LHCN-M2 (cell line): Measurements from ENCODE around the gene SPC25. TPM values are rescaled to one million over a fixed set of nuclear protein-coding genes. Genes with fewer than 3 reads are reported as not detected.
"Not testable (repeated sequence)": the region's sequence is repeated elsewhere in the genome, so short reads cannot be mapped to it uniquely, and the experiment has no call there.

Experiments used
- DNase-seq: peaks from one replicate; pipeline ENCODE4 v3.0.0-alpha.2; 2012; ENCODE audit warnings: low read depth
- polyA plus RNA-seq: library from polyadenylated mRNA; unstranded; fragments of >200 nt; gene quantifications from one replicate; pipeline ENCODE4 v1.2.1, GENCODE V29; 2012; ENCODE audit warnings: missing spikeins
- total RNA-seq: library from RNA; depleted of rRNA; stranded (reverse); fragments of >200 nt; gene quantifications from 2 replicates; pipeline ENCODE4 v1.2.3, GENCODE V29; 2014; rRNA removed

SPC25 gene, protein sequence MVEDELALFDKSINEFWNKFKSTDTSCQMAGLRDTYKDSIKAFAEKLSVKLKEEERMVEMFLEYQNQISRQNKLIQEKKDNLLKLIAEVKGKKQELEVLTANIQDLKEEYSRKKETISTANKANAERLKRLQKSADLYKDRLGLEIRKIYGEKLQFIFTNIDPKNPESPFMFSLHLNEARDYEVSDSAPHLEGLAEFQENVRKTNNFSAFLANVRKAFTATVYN
- 34.6 and 35.1 TPM in 2 replicates for total RNA-seq
- polyA plus RNA-seq = 16.5 TPM

GRCh38 chr2:168890006-168890782 lies at the start of gene SPC25:
Gene SPC25, minus strand, starts transcription at chr2:168890430. Its CDS starts 911 bp downstream, at chr2:168889519.
- DNase-seq = peak; percentile 92

GRCh38 chr2:168939918-168940317 lies 49.7 kb upstream of the SPC25 start:
- DNase-seq = no peak

- no peak for DNase-seq
Observed at GRCh38 chr2:168939061-168939460, 48.8 kb upstream of the SPC25 start.

GRCh38 chr2:168935810-168936581 lies 45.8 kb upstream of the SPC25 start:
- peak; percentile 81 for DNase-seq

GRCh38 chr2:168934826-168935225 lies 44.6 kb upstream of the SPC25 start:
- no peak for DNase-seq

DNA sequence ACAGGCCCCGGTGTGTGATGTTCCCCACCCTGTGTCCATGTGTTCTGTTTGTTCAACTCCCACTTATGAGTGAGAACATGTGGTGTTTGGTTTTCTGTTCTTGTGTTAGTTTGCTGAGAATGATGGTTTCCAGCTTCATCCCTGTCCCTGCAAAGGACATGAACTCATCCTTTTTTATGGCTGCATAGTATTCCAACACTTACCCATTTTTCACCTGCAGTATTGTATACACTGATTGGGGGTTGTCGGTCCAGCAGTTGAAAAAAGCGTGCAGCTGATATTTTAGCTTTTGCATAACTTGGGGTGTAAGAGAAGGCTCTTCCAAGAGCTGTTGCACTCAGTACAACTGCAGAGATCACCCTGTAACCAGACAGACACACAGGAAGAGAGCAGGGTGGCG lies 41.9 kb upstream of the SPC25 start:
- not testable (repeated sequence) for DNase-seq

DNA sequence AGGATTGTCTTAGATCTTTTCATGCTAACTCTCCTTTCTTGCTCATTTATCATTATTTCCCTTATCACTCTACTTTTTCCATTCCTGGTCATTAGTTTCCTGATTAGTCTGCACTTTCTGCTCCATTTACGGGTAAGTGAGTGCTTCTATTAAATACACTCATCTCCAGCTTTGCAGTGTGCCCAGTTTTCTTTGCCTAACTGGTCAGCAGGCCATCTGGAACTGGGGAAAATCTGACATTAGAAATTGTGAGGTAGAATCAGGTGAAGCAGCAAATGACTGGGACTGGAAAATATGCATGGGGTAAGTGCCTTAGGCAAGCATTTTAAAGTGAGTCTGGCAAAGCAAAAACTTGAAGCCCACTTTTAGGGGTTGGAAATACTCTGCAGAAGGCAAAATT lies 40.0 kb upstream of the SPC25 start:
- no peak for DNase-seq

- no peak for DNase-seq
Observed at GRCh38 chr2:168929031-168929430, 38.8 kb upstream of the SPC25 start.

GRCh38 chr2:168928113-168928831 lies 38.0 kb upstream of the SPC25 start:
- DNase-seq = no peak

DNA sequence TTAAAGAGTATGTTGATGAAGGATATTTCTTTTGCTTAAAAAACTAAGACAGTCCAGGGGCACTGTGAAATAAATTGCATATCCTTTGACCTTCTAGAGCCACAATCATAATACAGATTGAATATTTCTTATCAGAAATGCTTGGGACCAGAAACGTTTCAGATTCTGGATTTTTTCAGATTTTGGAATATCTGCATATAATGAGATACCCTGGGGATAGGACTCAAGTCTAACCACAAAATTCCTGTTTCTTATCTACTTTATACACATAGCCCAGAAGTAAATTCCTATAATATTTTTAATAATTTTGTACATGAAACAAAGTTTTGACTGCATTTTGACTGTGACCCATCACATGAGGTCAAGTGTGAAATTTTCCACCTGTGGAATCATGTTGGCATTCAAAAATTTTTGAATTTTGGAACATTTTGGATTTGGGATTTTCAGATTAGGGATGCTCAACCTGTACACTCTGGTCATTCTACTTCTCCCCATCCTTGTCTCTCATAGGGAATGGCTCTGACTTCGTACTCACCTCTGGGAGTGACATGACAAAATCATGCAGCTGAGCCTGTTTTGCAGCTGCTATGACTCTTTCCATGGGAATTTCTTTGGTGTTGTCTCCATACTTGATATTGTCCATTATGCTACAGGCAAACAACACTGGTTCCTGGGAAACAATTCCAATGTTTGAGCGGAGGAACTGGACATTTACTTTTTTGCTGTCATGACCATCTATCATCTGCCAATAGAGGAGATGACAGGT lies 36.6 kb upstream of the SPC25 start:
- DNase-seq = peak; percentile 25

GRCh38 chr2:168920504-168921157 lies 30.4 kb upstream of the SPC25 start:
- peak; percentile 35 for DNase-seq

- no peak for DNase-seq
Observed at GRCh38 chr2:168916331-168916675, 26.1 kb upstream of the SPC25 start.

DNA sequence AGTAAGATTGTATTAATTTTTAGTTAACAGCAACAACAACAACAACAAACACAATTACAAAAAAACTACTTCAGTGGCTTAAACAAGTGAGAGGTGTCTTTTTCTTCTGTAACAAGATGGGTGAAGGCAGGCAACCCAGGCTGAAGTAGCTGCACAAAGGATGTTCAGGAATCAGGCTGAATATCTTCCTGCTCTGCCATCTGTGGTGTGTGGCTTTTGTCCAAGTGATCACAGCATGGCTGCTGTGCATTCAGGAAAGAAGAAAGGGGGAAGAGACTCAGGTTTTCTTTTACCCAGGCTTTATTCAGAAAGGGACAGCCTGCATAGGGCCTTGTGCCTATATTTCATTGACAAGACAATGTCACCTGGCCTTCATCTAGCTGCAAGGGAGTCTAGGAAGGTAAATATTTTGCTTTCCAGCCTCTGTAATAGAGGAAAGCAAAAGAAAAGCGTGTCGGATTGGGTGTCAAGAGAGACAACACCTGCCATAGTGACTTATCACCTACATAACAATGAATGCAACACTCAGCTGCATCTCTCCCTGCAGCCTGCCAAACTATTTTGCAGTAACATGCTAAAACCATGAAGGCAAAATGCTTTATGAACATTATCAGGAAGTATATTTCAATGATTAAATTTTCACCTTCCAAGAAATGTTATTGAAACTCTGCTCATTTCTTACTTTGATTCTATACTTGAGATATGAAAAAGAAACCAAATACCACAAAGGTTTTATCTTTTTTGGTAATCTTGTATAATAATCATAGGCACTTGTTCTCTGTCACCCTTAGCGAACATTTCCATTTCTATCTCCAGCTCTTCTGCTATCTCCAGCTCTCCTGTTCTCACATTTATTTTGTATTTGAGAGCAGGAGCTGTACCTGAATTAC lies 25.5 kb upstream of the SPC25 start:
- DNase-seq = no peak

DNA sequence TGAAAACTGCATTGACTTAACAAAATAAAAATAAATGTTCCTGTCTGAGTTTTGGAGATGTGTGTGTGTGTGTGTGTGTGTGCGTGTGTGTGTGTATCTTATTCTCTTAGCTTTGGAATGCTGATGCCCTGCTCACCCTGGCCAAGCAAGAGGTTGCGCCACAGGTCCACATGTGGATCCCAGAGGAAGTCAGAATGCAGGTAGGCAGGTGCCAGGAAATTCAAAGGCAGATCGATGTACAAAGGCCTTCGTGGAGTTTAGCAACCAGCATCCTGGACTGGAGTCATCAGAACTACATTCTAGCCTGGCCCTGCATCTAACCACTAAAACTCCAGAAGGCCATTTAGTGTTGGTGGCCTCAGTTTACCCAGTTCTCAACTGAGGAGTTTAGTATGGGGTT lies 23.3 kb upstream of the SPC25 start:
- no peak for DNase-seq

GRCh38 chr2:168912901-168913369 lies 22.7 kb upstream of the SPC25 start:
- peak; percentile 87 for DNase-seq

GRCh38 chr2:168912466-168912865 lies 22.2 kb upstream of the SPC25 start:
- no peak for DNase-seq

- no peak for DNase-seq
Observed at GRCh38 chr2:168910330-168910729, 20.1 kb upstream of the SPC25 start.

DNA sequence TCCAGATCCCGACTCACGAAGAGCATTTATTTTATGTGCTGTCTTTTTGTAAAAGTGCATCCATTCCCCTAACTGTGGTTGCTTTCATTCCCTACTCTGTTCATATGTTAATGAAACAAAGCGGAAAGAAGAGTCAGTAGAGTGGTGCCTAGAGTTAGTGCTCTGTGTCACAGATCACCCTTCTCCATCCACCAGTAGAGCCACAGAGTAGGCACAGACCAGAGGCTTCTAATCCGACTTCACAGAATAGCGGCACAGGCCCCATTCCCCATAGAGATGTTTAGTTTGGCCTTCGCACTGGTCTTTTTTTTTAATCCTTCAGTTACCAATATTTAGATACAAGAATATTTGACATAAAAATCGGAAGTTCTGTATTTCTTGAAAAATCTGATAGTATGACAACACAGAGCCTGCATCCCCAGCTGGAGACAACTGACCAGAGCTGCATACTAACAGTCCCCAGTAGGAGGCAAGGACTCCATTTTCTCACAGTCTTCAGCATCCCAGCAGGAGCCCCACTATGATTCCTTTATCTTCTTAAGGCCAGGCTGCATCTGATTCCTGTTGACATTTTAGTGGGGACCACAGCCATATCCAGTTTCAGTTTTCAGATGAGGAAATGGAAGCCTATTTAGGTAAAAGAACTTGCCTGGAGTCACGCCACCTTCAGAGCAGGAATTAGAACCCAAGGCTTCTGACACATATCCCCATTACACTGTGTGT lies 17.9 kb upstream of the SPC25 start:
- no peak for DNase-seq

DNA sequence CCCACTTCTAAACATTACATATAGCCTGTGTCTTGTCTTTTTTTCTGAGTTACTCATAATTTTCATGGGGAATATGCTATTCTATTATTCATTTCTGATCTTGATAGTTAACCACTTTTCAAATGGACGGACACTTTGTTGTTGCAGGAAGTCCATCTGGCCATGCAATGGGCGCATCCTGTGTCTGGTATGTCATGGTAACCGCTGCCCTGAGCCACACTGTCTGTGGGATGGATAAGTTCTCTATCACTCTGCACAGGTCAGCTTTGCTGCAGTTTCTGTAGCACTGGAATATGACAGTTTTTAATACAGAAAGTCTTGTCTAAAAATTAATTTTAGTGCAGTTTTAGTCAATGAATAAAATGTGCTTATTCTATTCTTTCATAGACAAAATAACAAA lies 14.1 kb upstream of the SPC25 start:
- DNase-seq = no peak
